ENCODE results near the gene FGD2.
"Not testable (repeated sequence)": the region's sequence is repeated elsewhere in the genome, so short reads cannot be mapped to it uniquely, and the experiment has no call there.

DNA sequence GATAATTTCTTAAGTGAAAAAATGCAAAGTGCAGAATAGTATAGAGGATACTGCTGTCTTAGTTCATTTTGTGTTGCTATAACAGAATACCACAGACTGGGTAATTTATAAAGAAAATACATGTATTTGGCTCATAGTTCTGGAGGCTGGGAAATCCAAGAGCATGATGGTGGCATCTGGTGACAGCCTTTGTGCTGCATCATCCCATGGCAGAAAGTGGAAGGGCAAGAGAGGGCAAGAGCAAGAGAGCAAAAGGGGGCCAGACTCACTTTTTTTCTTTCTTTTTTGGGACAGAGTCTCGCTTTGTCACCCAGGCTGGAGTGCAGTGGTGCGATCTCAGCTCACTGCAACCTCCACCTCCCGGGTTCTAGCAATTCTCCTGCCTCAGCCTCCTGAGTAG, 37.6 kb downstream of the FGD2 start:
- TF ChIP-seq RFX5, POLR2A (IDR thresholded peaks at IDR 0.05; ENCODE audit: low read depth, low read length): not testable (repeated sequence)
- TF ChIP-seq, protein P1, sequence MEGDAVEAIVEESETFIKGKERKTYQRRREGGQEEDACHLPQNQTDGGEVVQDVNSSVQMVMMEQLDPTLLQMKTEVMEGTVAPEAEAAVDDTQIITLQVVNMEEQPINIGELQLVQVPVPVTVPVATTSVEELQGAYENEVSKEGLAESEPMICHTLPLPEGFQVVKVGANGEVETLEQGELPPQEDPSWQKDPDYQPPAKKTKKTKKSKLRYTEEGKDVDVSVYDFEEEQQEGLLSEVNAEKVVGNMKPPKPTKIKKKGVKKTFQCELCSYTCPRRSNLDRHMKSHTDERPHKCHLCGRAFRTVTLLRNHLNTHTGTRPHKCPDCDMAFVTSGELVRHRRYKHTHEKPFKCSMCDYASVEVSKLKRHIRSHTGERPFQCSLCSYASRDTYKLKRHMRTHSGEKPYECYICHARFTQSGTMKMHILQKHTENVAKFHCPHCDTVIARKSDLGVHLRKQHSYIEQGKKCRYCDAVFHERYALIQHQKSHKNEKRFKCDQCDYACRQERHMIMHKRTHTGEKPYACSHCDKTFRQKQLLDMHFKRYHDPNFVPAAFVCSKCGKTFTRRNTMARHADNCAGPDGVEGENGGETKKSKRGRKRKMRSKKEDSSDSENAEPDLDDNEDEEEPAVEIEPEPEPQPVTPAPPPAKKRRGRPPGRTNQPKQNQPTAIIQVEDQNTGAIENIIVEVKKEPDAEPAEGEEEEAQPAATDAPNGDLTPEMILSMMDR (conservative IDR thresholded peaks at IDR 0.05; ENCODE audit: low read depth, low read length) = not testable (repeated sequence)
